Measurements from ENCODE around the gene DNM3. TPM values are rescaled to one million over a fixed set of nuclear protein-coding genes. Genes with fewer than 3 reads are reported as not detected.

DNM3 gene
- total and polyA plus RNA-seq, 9 of the 15 experiments (the other 6 are each of a cell fraction or from before 2014, with no cell fraction given) = 0.08 to 0.36 (median 0.22) TPM; not detected in 1

GRCh38 chr1:172185211-172185610, 343.9 kb downstream of the DNM3 start:
- H3K4me1 ChIP-seq (replicated peaks in 1 of 2; ENCODE audit: control insufficient read depth in 2 of 2, insufficient read depth in 2 of 2, low read length in 2 of 2) = no peaks in the 10 kb centered on the region
- no peaks in the 10 kb centered on the region for H3K9me3 ChIP-seq (replicated peaks; ENCODE audit: control insufficient read depth, insufficient read depth, low read depth, low read length)
- no peaks in the 10 kb centered on the region for H3K79me2 ChIP-seq (ENCODE audit: control insufficient read depth, insufficient read depth, low read length)
- no peaks in the 10 kb centered on the region for H3K27me3 ChIP-seq (ENCODE audit: control insufficient read depth in 2 of 2, insufficient read depth in 2 of 2, low read length in 2 of 2)
- intact Hi-C loops (cut with micrococcal nuclease) (no loop called here), in situ Hi-C loops (cut with MboI) (no loop called here)
- CTCF ChIA-PET (ENCODE audit: low intra/inter-chr PET ratio) = no interaction called here
- no peaks in the 10 kb centered on the region for H3K36me3 ChIP-seq (ENCODE audit: control insufficient read depth, insufficient read depth, low read length)
- TF ChIP-seq HDAC3 (IDR thresholded peaks at IDR 0.05; ENCODE audit: borderline replicate concordance, partially characterized antibody) (no peak), CHD4 (IDR thresholded peaks at IDR 0.05; ENCODE audit: insufficient read depth, insufficient replicate concordance, low read depth, low read length, poor library complexity, severe bottlenecking) (no peak), MLLT1 (IDR thresholded peaks at IDR 0.05) (no peak)
- no peak overlapping the region for H2AFZ ChIP-seq (ENCODE audit: low read depth, low read length)
- H3K4me3 ChIP-seq = no peak overlapping the region
- ATAC-seq (no peak), FAIRE-seq (no peak), DNase-seq (ENCODE audit: extremely low read depth in 1 of 4, low spot score in 3 of 4) (no peak)
- POLR2A ChIA-PET = interaction anchor here (0.6 kb wide), 2 partner anchors 175 to 965 kb away, joined by 4 to 5 read pairs; no protein-coding TSS in a partner anchor
- no peaks in the 10 kb centered on the region for H4K20me1 ChIP-seq (replicated peaks; ENCODE audit: control insufficient read depth, insufficient read depth, low read length)
- no TSS peak for BruUV-seq (replicated peaks)
- H3K27ac ChIP-seq (ENCODE audit: extremely low read depth, low read depth, low read length) = no peak overlapping the region
- no peak overlapping the region for H3K9ac ChIP-seq (ENCODE audit: insufficient read depth in 1 of 2, low read depth in 2 of 2, low read length in 2 of 2)
- no peak overlapping the region for H3K4me2 ChIP-seq (ENCODE audit: insufficient read depth, low read length)
- H3K9me1 ChIP-seq (ENCODE audit: control insufficient read depth, insufficient read depth, low read length) = no peaks in the 10 kb centered on the region

DNA sequence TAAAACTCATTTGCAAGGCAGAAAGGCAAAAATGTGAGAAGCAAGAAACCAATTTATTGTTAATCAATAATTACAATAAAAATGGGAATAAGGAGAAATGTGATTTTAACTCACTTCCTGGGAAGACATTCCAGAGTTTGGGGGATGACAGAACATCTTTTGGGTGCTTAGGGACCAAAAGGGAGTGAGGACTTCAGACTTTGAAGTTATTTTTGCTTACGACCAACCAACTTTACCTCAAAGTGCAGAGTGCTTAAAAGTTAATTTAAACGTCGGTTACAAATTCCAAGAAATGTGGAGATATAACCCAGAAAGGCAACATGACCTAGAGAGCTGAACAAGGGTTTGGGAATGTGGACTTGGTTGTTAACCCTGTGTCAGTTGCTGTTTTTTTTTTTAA, 344.7 kb downstream of the DNM3 start:
- POLR2A ChIA-PET = no interaction called here
- no peak overlapping the region for H3K9ac ChIP-seq (ENCODE audit: insufficient read depth in 1 of 2, low read depth in 2 of 2, low read length in 2 of 2)
- no peaks in the 10 kb centered on the region for H4K20me1 ChIP-seq (replicated peaks; ENCODE audit: control insufficient read depth, insufficient read depth, low read length)
- no peak for ATAC-seq
- 1% methylated on average over 3 of the region's 3 CpGs for WGBS (ENCODE audit: insufficient coverage, low coverage, missing lambda C conversion rate)
- no peak for FAIRE-seq
- intact Hi-C loops (cut with micrococcal nuclease) (no loop called here), in situ Hi-C loops (cut with MboI) (no loop called here)
- H3K4me1 ChIP-seq (replicated peaks in 1 of 2; ENCODE audit: control insufficient read depth in 2 of 2, insufficient read depth in 2 of 2, low read length in 2 of 2) = no peaks in the 10 kb centered on the region
- no peaks in the 10 kb centered on the region for H3K9me1 ChIP-seq (ENCODE audit: control insufficient read depth, insufficient read depth, low read length)
- no peaks in the 10 kb centered on the region for H3K9me3 ChIP-seq (replicated peaks; ENCODE audit: control insufficient read depth, insufficient read depth, low read depth, low read length)
- H3K4me3 ChIP-seq = no peak overlapping the region
- H3K36me3 ChIP-seq (ENCODE audit: control insufficient read depth, insufficient read depth, low read length) = no peaks in the 10 kb centered on the region
- H3K27ac ChIP-seq (ENCODE audit: extremely low read depth, low read depth, low read length) = no peak overlapping the region
- no peak overlapping the region for H2AFZ ChIP-seq (ENCODE audit: low read depth, low read length)
- no peak overlapping the region for H3K4me2 ChIP-seq (ENCODE audit: insufficient read depth, low read length)
- no peaks in the 10 kb centered on the region for H3K79me2 ChIP-seq (ENCODE audit: control insufficient read depth, insufficient read depth, low read length)
- no peak for DNase-seq (ENCODE audit: extremely low read depth in 1 of 4, low spot score in 3 of 4)
- CTCF ChIA-PET (ENCODE audit: low intra/inter-chr PET ratio) = no interaction called here
- H3K27me3 ChIP-seq (ENCODE audit: control insufficient read depth in 2 of 2, insufficient read depth in 2 of 2, low read length in 2 of 2) = no peaks in the 10 kb centered on the region
- BruUV-seq (replicated peaks) = no TSS peak
- no peak for TF ChIP-seq CHD4 (IDR thresholded peaks at IDR 0.05; ENCODE audit: insufficient read depth, insufficient replicate concordance, low read depth, low read length, poor library complexity, severe bottlenecking)
- TF ChIP-seq CREBBP (IDR thresholded peaks at IDR 0.05; ENCODE audit: low read depth, low read length) = no peak
- TF ChIP-seq, protein P1, sequence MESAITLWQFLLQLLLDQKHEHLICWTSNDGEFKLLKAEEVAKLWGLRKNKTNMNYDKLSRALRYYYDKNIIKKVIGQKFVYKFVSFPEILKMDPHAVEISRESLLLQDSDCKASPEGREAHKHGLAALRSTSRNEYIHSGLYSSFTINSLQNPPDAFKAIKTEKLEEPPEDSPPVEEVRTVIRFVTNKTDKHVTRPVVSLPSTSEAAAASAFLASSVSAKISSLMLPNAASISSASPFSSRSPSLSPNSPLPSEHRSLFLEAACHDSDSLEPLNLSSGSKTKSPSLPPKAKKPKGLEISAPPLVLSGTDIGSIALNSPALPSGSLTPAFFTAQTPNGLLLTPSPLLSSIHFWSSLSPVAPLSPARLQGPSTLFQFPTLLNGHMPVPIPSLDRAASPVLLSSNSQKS (CRISPR knock-in tag; IDR thresholded peaks at IDR 0.05) = no peak
- no peak for TF ChIP-seq ZFP91 (CRISPR knock-in tag; IDR thresholded peaks at IDR 0.05)
- no peak for TF ChIP-seq MXI1 (IDR thresholded peaks at IDR 0.05; ENCODE audit: low read depth, low read length)
- no peak for TF ChIP-seq FOXA1 (IDR thresholded peaks at IDR 0.05; ENCODE audit: borderline replicate concordance)
- TF ChIP-seq MCM5 (IDR thresholded peaks at IDR 0.05; ENCODE audit: low read depth) = no peak
- no peak for TF ChIP-seq ZNF551 (CRISPR knock-in tag; IDR thresholded peaks at IDR 0.05)
- TF ChIP-seq TEAD1 (CRISPR knock-in tag; IDR thresholded peaks at IDR 0.05) = no peak
- no peak for TF ChIP-seq ZNF778 (CRISPR knock-in tag; IDR thresholded peaks at IDR 0.05)
- TF ChIP-seq ZNF589 (CRISPR knock-in tag; IDR thresholded peaks at IDR 0.05; ENCODE audit: low read depth) = no peak
